Measurements from ENCODE around the gene TRUB1.

Gene TRUB1

GRCh38 chr10:115024371-115024770 is 86.4 kb downstream of the TRUB1 start:
- no peak for TF ChIP-seq CTCF (IDR thresholded peaks at IDR 0.05; ENCODE audit: borderline replicate concordance, insufficient read depth, low read depth, low read length)
- no peak overlapping the region for H3K4me3 ChIP-seq (ENCODE audit: low read depth, low read length)

GRCh38 chr10:115026056-115026745 is 88.2 kb downstream of the TRUB1 start:
- no peak overlapping the region for H3K4me3 ChIP-seq (ENCODE audit: low read depth, low read length)
- no peak for TF ChIP-seq CTCF (IDR thresholded peaks at IDR 0.05; ENCODE audit: borderline replicate concordance, insufficient read depth, low read depth, low read length)

- no peak overlapping the region for H3K4me3 ChIP-seq (ENCODE audit: low read depth, low read length)
- TF ChIP-seq CTCF (IDR thresholded peaks at IDR 0.05; ENCODE audit: borderline replicate concordance, insufficient read depth, low read depth, low read length) = no peak
Measured at GRCh38 chr10:115026746-115027140, 88.7 kb downstream of the TRUB1 start.

Data from GM12875 (cell line).